ENCODE measurements around the gene RPS6KA5.

DNA sequence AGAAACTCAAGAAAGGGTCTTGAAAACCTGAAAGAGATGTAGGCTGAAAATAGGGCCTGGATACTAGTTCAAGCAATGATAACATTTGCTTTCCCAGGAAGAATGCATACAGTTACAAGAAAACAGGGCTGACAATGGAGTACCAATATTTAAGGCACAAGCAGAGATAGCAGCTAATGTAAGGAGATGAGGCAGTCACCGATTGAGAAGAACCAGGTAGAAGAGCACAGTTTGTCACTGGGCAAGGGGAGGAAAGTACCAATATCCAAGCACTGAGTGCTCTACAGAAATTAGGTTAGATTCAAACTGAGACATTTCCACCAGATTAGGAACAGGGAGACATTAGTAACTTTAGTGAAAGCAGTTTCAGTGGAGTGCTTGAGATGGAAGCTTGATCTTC is 19.9 kb downstream of the RPS6KA5 start:
- TF ChIP-seq POLR2AphosphoS5 (IDR thresholded peaks at IDR 0.05) (no peak), POLR2A (IDR thresholded peaks at IDR 0.05) (no peak)
- TF ChIP-seq, protein P1, sequence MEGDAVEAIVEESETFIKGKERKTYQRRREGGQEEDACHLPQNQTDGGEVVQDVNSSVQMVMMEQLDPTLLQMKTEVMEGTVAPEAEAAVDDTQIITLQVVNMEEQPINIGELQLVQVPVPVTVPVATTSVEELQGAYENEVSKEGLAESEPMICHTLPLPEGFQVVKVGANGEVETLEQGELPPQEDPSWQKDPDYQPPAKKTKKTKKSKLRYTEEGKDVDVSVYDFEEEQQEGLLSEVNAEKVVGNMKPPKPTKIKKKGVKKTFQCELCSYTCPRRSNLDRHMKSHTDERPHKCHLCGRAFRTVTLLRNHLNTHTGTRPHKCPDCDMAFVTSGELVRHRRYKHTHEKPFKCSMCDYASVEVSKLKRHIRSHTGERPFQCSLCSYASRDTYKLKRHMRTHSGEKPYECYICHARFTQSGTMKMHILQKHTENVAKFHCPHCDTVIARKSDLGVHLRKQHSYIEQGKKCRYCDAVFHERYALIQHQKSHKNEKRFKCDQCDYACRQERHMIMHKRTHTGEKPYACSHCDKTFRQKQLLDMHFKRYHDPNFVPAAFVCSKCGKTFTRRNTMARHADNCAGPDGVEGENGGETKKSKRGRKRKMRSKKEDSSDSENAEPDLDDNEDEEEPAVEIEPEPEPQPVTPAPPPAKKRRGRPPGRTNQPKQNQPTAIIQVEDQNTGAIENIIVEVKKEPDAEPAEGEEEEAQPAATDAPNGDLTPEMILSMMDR (IDR thresholded peaks at IDR 0.05), result no peak

All from gastroesophageal sphincter (tissue), 3 donors.